Measurements from ENCODE around the gene GALNT14. TPM values are rescaled to one million over a fixed set of nuclear protein-coding genes. Genes with fewer than 3 reads are reported as not detected.

The GALNT14 gene
- total RNA-seq, 3 donors from 2014 or later: 0.16 to 4.3 (median 4.1) TPM

DNA sequence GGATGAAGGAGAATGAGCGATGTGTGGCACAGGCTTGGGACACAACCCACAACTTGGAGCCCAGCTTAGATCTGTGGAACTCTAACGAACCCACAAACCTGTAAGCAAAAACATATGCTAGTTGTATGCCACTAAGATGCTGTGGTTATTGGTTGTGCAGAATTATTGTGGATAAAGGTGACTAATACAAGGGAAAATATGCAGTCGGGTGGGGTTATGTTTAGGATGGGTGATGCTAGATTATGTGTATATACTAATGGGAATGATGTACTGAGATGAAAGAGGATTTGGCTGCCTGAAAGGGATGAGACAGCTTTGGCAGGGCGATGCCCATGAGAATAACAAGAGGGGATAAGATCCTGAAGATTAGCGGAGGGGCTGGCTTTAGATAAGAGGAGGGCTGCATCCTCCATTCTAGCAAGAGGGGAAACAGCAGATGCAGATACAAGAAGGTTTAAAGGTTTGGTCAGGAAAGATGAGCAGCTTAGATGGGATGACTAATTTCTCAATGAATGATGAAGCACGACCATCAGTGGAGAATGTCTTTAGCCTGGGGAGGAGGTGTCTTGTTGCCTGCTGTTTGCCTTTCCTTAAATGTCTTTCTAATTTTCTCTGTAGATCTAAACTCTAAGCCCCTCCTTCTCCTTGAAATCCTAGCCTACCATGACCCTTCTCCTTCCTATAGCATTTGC is 49.6 kb downstream of the GALNT14 start:
- no peak overlapping the region for H3K27ac ChIP-seq
- no peak for DNase-seq (ENCODE audit: low spot score in 2 of 2)
- H3K36me3 ChIP-seq: no peaks in the 10 kb centered on the region
- intact Hi-C loops (cut with DNase I; ENCODE audit: low total_unique reads): no loop called here
- no peaks in the 10 kb centered on the region for H3K9me3 ChIP-seq
- no peak for TF ChIP-seq POLR2AphosphoS5 (IDR thresholded peaks at IDR 0.05)
- no peak for TF ChIP-seq POLR2A (IDR thresholded peaks at IDR 0.05)
- TF ChIP-seq, protein P1, sequence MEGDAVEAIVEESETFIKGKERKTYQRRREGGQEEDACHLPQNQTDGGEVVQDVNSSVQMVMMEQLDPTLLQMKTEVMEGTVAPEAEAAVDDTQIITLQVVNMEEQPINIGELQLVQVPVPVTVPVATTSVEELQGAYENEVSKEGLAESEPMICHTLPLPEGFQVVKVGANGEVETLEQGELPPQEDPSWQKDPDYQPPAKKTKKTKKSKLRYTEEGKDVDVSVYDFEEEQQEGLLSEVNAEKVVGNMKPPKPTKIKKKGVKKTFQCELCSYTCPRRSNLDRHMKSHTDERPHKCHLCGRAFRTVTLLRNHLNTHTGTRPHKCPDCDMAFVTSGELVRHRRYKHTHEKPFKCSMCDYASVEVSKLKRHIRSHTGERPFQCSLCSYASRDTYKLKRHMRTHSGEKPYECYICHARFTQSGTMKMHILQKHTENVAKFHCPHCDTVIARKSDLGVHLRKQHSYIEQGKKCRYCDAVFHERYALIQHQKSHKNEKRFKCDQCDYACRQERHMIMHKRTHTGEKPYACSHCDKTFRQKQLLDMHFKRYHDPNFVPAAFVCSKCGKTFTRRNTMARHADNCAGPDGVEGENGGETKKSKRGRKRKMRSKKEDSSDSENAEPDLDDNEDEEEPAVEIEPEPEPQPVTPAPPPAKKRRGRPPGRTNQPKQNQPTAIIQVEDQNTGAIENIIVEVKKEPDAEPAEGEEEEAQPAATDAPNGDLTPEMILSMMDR (IDR thresholded peaks at IDR 0.05): no peak
- no peaks in the 10 kb centered on the region for H3K4me1 ChIP-seq
- no peaks in the 10 kb centered on the region for H3K27me3 ChIP-seq
- no peak overlapping the region for H3K4me3 ChIP-seq

DNA sequence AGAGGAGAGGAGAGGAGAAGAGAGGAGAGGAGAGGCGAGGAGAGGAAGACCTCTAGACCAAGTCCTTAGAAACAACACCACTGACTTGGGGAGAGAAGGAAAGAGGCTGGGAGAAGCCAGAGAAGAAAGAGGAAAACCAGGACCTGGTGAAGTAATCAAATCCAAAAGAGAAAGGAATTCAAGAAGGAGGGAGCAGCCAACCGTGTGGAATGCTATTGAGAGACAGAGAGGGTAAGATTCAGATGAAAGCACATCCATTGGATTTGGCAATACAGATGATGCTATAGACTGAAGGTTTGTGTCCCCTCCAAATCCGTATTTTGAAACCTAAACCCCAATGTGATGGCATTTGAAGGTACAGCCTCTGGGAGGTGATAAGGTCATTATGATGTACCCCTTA is 50.7 kb downstream of the GALNT14 start:
- no peak overlapping the region for H3K27ac ChIP-seq
- intact Hi-C loops (cut with DNase I; ENCODE audit: low total_unique reads): no loop called here
- H3K9me3 ChIP-seq: no peaks in the 10 kb centered on the region
- H3K4me3 ChIP-seq: no peak overlapping the region
- no peak for TF ChIP-seq POLR2AphosphoS5 (IDR thresholded peaks at IDR 0.05)
- TF ChIP-seq, protein P1 (IDR thresholded peaks at IDR 0.05): no peak
- no peak for TF ChIP-seq POLR2A (IDR thresholded peaks at IDR 0.05)
- DNase-seq (ENCODE audit: low spot score in 2 of 2): no peak
- H3K4me1 ChIP-seq: no peaks in the 10 kb centered on the region
- H3K36me3 ChIP-seq: no peaks in the 10 kb centered on the region
- H3K27me3 ChIP-seq: no peaks in the 10 kb centered on the region

DNA sequence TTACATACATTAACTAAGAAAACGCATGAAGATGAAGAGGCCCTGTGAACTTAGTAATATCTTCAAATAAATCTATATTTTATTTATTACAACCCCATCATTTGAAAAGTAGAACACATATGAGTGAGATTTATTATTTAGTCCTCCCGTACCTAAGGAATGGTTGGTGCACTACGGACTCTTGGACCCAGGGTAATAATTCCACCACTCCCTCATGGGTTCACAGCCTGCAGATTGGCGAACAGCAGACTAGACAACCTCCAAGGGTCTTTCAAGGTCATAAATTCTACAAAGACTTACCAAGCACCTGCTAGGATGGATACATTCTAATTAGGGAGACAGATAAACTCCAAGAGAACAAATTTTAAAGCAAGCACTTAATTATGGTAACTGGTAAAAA is 51.6 kb downstream of the GALNT14 start:
- intact Hi-C loops (cut with DNase I; ENCODE audit: low total_unique reads): no loop called here
- no peak for TF ChIP-seq POLR2A (IDR thresholded peaks at IDR 0.05)
- TF ChIP-seq, protein P1 (IDR thresholded peaks at IDR 0.05): no peak
- TF ChIP-seq POLR2AphosphoS5 (IDR thresholded peaks at IDR 0.05): no peak
- H3K4me1 ChIP-seq: no peaks in the 10 kb centered on the region
- no peaks in the 10 kb centered on the region for H3K36me3 ChIP-seq
- H3K4me3 ChIP-seq: no peak overlapping the region
- H3K27ac ChIP-seq: no peak overlapping the region
- no peaks in the 10 kb centered on the region for H3K9me3 ChIP-seq
- no peak for DNase-seq (ENCODE audit: low spot score in 2 of 2)
- H3K27me3 ChIP-seq: no peaks in the 10 kb centered on the region

DNA sequence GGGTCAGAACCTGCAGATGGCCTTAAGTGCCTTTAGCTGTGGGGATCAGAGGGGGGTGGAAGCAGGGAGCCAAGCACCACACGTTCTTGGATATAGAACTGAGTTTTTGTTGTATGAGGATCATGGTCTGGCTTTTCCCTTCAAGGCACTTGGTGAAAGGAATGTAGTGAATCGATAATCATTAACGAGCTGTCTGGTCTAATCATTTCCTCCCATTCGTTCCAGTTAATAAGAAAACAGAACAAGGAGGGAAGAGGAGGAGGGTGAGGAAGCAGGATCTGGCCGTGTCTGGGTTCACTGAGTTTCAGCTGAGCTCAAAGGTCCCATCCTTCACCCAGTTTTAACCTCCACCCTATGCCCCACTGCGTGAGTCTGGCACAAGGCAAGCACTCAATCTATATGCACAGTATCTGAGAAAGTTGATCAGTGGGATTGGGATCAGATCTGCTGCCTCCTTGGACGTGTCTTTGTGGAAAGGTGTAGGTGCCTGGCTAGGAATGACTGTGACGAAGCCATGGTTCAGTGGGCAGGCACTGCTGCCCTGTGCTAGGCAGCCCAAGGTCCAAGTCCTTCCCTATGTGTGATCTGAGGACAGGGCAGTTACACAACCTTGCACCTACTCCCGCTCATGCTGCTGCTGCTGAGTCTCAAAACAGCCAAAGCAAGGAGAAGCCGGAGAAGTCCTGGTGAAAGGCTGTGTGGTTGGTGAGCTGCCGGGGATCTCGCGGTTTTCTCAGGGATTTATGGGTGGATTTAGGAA is 54.8 kb downstream of the GALNT14 start:
- DNase-seq (ENCODE audit: low spot score in 2 of 2): no peak
- Histone ChIP-seq H3K36me3 (no peaks in the 10 kb centered on the region), H3K27ac (no peak overlapping the region)

More for the DNA sequence above, 54.8 kb downstream of the GALNT14 start:
- Histone ChIP-seq H3K9me3 (no peaks in the 10 kb centered on the region), H3K4me1 (no peaks in the 10 kb centered on the region), H3K4me3 (no peak overlapping the region), H3K27me3 (no peaks in the 10 kb centered on the region)
- TF ChIP-seq, protein P1 (IDR thresholded peaks at IDR 0.05): no peak
- TF ChIP-seq POLR2AphosphoS5 (IDR thresholded peaks at IDR 0.05) (no peak), POLR2A (IDR thresholded peaks at IDR 0.05) (no peak)
- intact Hi-C loops (cut with DNase I; ENCODE audit: low total_unique reads): no loop called here
